ENCODE results near the gene KRT7. TPM values are rescaled to one million over a fixed set of nuclear protein-coding genes. Genes with fewer than 3 reads are reported as not detected.

The KRT7 gene
- total RNA-seq, 1 donor from 2014 or later = not detected

DNA sequence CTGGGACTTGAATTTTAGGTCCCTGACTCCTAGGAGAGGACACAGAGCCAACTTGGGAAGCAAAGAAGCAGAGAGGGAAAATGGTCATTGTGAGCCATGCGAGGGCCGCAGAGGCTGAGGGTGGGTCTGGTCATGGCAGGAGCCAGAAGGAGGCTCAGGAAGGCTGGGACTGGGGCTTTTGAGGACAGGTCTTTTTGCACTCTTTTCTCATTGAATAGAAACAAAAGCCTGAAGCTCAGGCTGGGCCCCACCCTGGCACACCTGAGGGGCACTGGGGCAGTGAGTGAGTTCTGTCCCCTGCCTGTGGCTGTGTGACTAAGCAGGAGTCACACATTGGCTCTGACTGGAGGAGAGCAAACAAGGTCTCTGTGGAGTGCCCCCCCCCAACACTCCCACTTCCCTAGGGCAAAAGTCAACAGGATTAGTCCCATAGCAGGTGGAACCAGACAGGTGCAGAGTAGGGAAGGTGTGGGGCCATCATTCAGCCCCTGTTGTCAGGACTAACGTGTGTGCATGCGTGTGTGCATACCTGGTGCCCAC is 2.8 kb downstream of the KRT7 start:
- no peak overlapping the region for H3K4me3 Mint-ChIP-seq (ENCODE audit: unreplicated experiment)

GRCh38 chr12:52236386-52237050 is 3.5 kb downstream of the KRT7 start:
- Mint-ChIP-seq H3K36me3 (ENCODE audit: low read depth, unreplicated experiment) (no peaks in the 10 kb centered on the region), H3K27me3 (ENCODE audit: unreplicated experiment) (peaks cover 16% of the 10 kb centered on the region), H3K4me3 (ENCODE audit: unreplicated experiment) (no peak overlapping the region), H3K9me3 (ENCODE audit: unreplicated experiment) (no peaks in the 10 kb centered on the region), H3K4me1 (ENCODE audit: unreplicated experiment) (peaks cover 19% of the 10 kb centered on the region), H3K27ac (ENCODE audit: unreplicated experiment) (no peak overlapping the region)
- TF ChIP-seq, protein P1, sequence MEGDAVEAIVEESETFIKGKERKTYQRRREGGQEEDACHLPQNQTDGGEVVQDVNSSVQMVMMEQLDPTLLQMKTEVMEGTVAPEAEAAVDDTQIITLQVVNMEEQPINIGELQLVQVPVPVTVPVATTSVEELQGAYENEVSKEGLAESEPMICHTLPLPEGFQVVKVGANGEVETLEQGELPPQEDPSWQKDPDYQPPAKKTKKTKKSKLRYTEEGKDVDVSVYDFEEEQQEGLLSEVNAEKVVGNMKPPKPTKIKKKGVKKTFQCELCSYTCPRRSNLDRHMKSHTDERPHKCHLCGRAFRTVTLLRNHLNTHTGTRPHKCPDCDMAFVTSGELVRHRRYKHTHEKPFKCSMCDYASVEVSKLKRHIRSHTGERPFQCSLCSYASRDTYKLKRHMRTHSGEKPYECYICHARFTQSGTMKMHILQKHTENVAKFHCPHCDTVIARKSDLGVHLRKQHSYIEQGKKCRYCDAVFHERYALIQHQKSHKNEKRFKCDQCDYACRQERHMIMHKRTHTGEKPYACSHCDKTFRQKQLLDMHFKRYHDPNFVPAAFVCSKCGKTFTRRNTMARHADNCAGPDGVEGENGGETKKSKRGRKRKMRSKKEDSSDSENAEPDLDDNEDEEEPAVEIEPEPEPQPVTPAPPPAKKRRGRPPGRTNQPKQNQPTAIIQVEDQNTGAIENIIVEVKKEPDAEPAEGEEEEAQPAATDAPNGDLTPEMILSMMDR (IDR thresholded peaks at IDR 0.05; ENCODE audit: unreplicated experiment) = no peak
- no peak for DNase-seq (ENCODE audit: low spot score)

More for the DNA sequence above, 2.8 kb downstream of the KRT7 start:
- Mint-ChIP-seq H3K27me3 (ENCODE audit: unreplicated experiment) (peaks cover 21% of the 10 kb centered on the region), H3K4me1 (ENCODE audit: unreplicated experiment) (peaks cover 22% of the 10 kb centered on the region), H3K36me3 (ENCODE audit: low read depth, unreplicated experiment) (no peaks in the 10 kb centered on the region), H3K9me3 (ENCODE audit: unreplicated experiment) (no peaks in the 10 kb centered on the region), H3K27ac (ENCODE audit: unreplicated experiment) (no peak overlapping the region)
- TF ChIP-seq, protein P1 (IDR thresholded peaks at IDR 0.05; ENCODE audit: unreplicated experiment) = no peak
- DNase-seq (ENCODE audit: low spot score) = no peak

- Mint-ChIP-seq H3K4me3 (ENCODE audit: unreplicated experiment) (no peak overlapping the region), H3K36me3 (ENCODE audit: low read depth, unreplicated experiment) (no peaks in the 10 kb centered on the region), H3K9me3 (ENCODE audit: unreplicated experiment) (no peaks in the 10 kb centered on the region), H3K27me3 (ENCODE audit: unreplicated experiment) (peaks cover 14% of the 10 kb centered on the region), H3K27ac (ENCODE audit: unreplicated experiment) (no peak overlapping the region), H3K4me1 (ENCODE audit: unreplicated experiment) (peaks cover 14% of the 10 kb centered on the region)
- DNase-seq (ENCODE audit: low spot score) = no peak
- TF ChIP-seq, protein P1 (IDR thresholded peaks at IDR 0.05; ENCODE audit: unreplicated experiment) = no peak
Measured at GRCh38 chr12:52238207-52238840, 5.3 kb downstream of the KRT7 start.

DNA sequence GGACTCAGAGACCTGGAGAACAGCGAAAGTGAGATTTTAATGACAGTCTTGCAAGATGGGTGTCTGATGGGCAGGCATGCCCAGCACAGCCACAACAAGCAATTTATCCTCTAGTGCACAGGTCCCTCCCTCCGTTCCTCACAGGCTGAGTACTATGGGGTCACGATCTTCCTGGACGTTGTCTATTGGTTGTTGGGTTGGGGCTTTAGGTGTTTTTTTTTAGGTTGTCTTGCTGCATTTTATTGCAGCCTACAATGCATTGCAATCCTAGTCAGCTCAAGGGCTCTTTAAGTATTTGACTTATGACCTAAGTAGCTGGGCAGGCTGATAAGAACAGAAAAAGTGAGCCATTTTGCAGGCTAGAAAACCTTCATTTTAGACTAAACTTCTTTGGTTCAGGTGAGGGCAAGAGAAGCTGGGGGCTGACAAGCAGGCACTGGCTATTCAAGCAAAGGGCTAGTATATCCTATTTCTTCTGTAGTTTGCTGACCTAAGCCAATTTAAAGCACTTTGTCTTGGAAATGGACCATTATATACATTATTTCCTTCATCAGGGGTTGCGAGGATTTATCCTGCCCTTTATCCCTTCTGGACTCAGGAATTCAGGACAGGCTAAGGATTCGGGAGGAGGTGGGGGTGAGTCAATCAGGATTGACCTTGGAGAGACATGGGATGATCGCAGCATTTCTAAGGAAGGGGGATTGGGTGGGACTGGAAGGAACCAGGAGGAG is 6.0 kb downstream of the KRT7 start:
- no peak overlapping the region for H3K27ac Mint-ChIP-seq (ENCODE audit: unreplicated experiment)

More for the DNA sequence above, 6.0 kb downstream of the KRT7 start:
- no peaks in the 10 kb centered on the region for H3K36me3 Mint-ChIP-seq (ENCODE audit: low read depth, unreplicated experiment)
- no peaks in the 10 kb centered on the region for H3K9me3 Mint-ChIP-seq (ENCODE audit: unreplicated experiment)
- no peak overlapping the region for H3K4me3 Mint-ChIP-seq (ENCODE audit: unreplicated experiment)
- TF ChIP-seq, protein P1 (IDR thresholded peaks at IDR 0.05; ENCODE audit: unreplicated experiment) = no peak
- H3K4me1 Mint-ChIP-seq (ENCODE audit: unreplicated experiment) = peaks cover 11% of the 10 kb centered on the region
- peaks cover 10% of the 10 kb centered on the region for H3K27me3 Mint-ChIP-seq (ENCODE audit: unreplicated experiment)
- DNase-seq (ENCODE audit: low spot score) = no peak

Data from endothelial cell (in vitro differentiated cells).